MCF 10A (cell line): Measurements from ENCODE around the gene CFAP100. TPM values are rescaled to one million over a fixed set of nuclear protein-coding genes. Genes with fewer than 3 reads are reported as not detected.

Experiments
- BruUV-seq: library from RNA; stranded (reverse); fragments of 400-500 nt; replicated peaks from 2 replicates; lab custom pipeline; 2021; lab: Mats Ljungman, UMichigan
- CTCF ChIA-PET: fragments of 300-600 bp; sonication (Branson Sonifier 250); formaldehyde crosslinking; extraction: SDS; loops from one replicate; lab custom pipeline; 2021; ENCODE audit warnings: antibody characterized with exemption, inconsistent platforms; lab: Yijun Ruan, JAX
- POLR2A ChIA-PET: fragments of 300-600, 350-650 bp; sonication (Branson Sonifier 250); formaldehyde crosslinking; extraction: SDS; loops from one replicate; lab custom pipeline; 2020; ENCODE audit warnings: antibody characterized with exemption, inconsistent platforms; lab: Yijun Ruan, JAX
- DNase-seq: peaks from one replicate; pipeline ENCODE4 v3.0.0-alpha.2; 2018; ENCODE audit not compliant: unreplicated experiment
- H3K27ac Mint-ChIP-seq: one replicate; pipeline ENCODE4 v1.8.0; 2022; ENCODE audit warnings: mild to moderate bottlenecking, low read depth, mixed read lengths; ENCODE audit not compliant: unreplicated experiment
- H3K27me3 Mint-ChIP-seq: one replicate; pipeline ENCODE4 v1.8.0; 2022; ENCODE audit warnings: mixed read lengths; ENCODE audit not compliant: insufficient read depth, unreplicated experiment
- H3K36me3 Mint-ChIP-seq: one replicate; pipeline ENCODE4 v1.8.0; 2022; ENCODE audit warnings: mild to moderate bottlenecking, moderate library complexity, mixed read lengths; ENCODE audit not compliant: insufficient read depth, unreplicated experiment
- H3K4me1 Mint-ChIP-seq: one replicate; pipeline ENCODE4 v1.8.0; 2022; ENCODE audit warnings: mixed read lengths; ENCODE audit not compliant: insufficient read depth, unreplicated experiment
- H3K4me3 Mint-ChIP-seq: one replicate; pipeline ENCODE4 v1.8.0; 2022; ENCODE audit warnings: mild to moderate bottlenecking, moderate library complexity, mixed read lengths; ENCODE audit not compliant: unreplicated experiment
- H3K9me3 Mint-ChIP-seq: one replicate; pipeline ENCODE4 v1.8.0; 2022; ENCODE audit warnings: mixed read lengths; ENCODE audit not compliant: unreplicated experiment
- CTCF ChIP-seq: fragments of 200-600 bp; IDR thresholded peaks from one replicate; pipeline ENCODE4 v1.8.0; 2022; ENCODE audit warnings: antibody characterized with exemption, mild to moderate bottlenecking; ENCODE audit not compliant: unreplicated experiment
- intact Hi-C: fragments of 100-400 bp; cut with micrococcal nuclease; formaldehyde crosslinking; loops from 2 replicates; pipeline ENCODE4 v1.14.1; 2022
- total RNA-seq: library from RNA; stranded (reverse); gene quantifications from 2 replicates; pipeline ENCODE4 v1.2.3, GENCODE V29; 2022

CFAP100 gene
- total RNA-seq, 1 experiment from 2014 or later = not detected

GRCh38 chr3:126349611-126350501 lies 44.9 kb upstream of the CFAP100 start:
- no peak for TF ChIP-seq CTCF
- H3K27ac Mint-ChIP-seq = no peak overlapping the region
- ChIA-PET POLR2A (interaction anchor here (0.6 kb wide), 1 partner anchor 8 kb away, joined by 3 read pairs; the partner anchor contains the start of gene KLF15), CTCF (interaction anchor here (0.5 to 1.3 kb wide), 3 partner anchors 49 to 216 kb away, joined by 3 to 5 read pairs (median 4); no protein-coding TSS in a partner anchor)
- intact Hi-C loops = no loop called here
- BruUV-seq = no TSS peak
- no peaks in the 10 kb centered on the region for H3K27me3 Mint-ChIP-seq
- no peak for DNase-seq
- no peaks in the 10 kb centered on the region for H3K36me3 Mint-ChIP-seq
- H3K9me3 Mint-ChIP-seq = no peaks in the 10 kb centered on the region
- no peak overlapping the region for H3K4me3 Mint-ChIP-seq
- no peaks in the 10 kb centered on the region for H3K4me1 Mint-ChIP-seq

- intact Hi-C loops = no loop called here
- BruUV-seq = no TSS peak
- POLR2A ChIA-PET = no interaction called here
- Mint-ChIP-seq H3K27me3 (no peaks in the 10 kb centered on the region), H3K4me3 (no peak overlapping the region), H3K9me3 (no peaks in the 10 kb centered on the region), H3K36me3 (no peaks in the 10 kb centered on the region), H3K27ac (no peak overlapping the region), H3K4me1 (no peaks in the 10 kb centered on the region)
- DNase-seq = no peak
- CTCF ChIA-PET = interaction anchor here (0.5 to 1.3 kb wide), 3 partner anchors 48 to 217 kb away, joined by 3 to 5 read pairs (median 4); no protein-coding TSS in a partner anchor
- TF ChIP-seq CTCF = no peak
These were observed 44.1 kb upstream of the CFAP100 start for GRCh38 chr3:126350502-126351085.

GRCh38 chr3:126351086-126351770 lies 43.5 kb upstream of the CFAP100 start:
- Mint-ChIP-seq H3K27me3 (no peaks in the 10 kb centered on the region), H3K4me1 (peaks cover 2% of the 10 kb centered on the region), H3K27ac (peak overlapping the region; percentile 74), H3K9me3 (no peaks in the 10 kb centered on the region), H3K4me3 (no peak overlapping the region), H3K36me3 (no peaks in the 10 kb centered on the region)
- BruUV-seq = no TSS peak
- no peak for DNase-seq
- ChIA-PET POLR2A (no interaction called here), CTCF (interaction anchor here (0.8 to 1.3 kb wide), 2 partner anchors 85 to 217 kb away, joined by 3 to 4 read pairs; no protein-coding TSS in a partner anchor)
- intact Hi-C loops = no loop called here
- no peak for TF ChIP-seq CTCF
